SK-N-SH (cell line): ENCODE results near the gene ARPC4.

Experiments
- CTCF ChIP-seq: fragments of 200-600 bp; sonication (generic); IDR thresholded peaks from 2 replicates; pipeline ENCODE4 v1.6.1; 2017; ENCODE audit warnings: antibody characterized with exemption, mild to moderate bottlenecking, moderate library complexity
- RAD21 ChIP-seq: IDR thresholded peaks from 2 replicates; pipeline ENCODE4 v1.6.1; 2012; ENCODE audit warnings: mild to moderate bottlenecking, low read length

GRCh38 chr3:9749645-9750555, 43.0 kb upstream of the ARPC4 start, which contains the start of gene OGG1:
- TF ChIP-seq CTCF (no peak), RAD21 (no peak)
